ENCODE results near the gene TTC14. TPM values are rescaled to one million over a fixed set of nuclear protein-coding genes. Genes with fewer than 3 reads are reported as not detected.
A peak's percentile ranks its signal among the peaks of the same experiment; 100 is the strongest.

Gene TTC14
- total and polyA plus RNA-seq, 5 donors, result 10.1 to 25.1 (median 23.2) TPM

DNA sequence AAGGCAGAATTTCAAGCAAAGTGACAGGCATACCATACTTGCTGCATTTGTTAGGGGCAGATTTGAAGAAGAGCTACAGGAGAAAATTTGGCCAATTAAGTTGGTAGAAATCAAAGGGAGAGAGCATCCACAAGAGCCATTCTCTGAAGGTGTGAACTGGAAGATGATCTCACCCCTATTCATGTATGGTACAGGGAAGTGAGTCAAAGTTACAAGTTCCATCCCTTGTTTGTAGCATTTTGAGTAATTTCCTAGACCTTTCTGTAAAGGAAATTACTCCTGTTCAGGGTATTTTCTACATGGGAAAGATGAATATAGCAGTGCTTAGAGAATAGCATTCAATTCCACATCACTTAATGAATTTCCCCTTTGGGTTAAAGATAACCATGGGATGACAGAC, 28.4 kb downstream of the TTC14 start:
- ATAC-seq (no peak), DNase-seq (no peak)
- no peak overlapping the region for H3K27ac ChIP-seq (ENCODE audit: low read length)
- no peaks in the 10 kb centered on the region for H3K27me3 ChIP-seq (ENCODE audit: control insufficient read depth, insufficient read depth)
- no peaks in the 10 kb centered on the region for H3K9me3 ChIP-seq (ENCODE audit: control insufficient read depth, low read length)
- H3K4me1 ChIP-seq (ENCODE audit: control insufficient read depth, insufficient read depth, low read length), result no peaks in the 10 kb centered on the region
- intact Hi-C loops (cut with DNase I), result no loop called here
- H3K4me3 ChIP-seq (ENCODE audit: low read length), result no peak overlapping the region

GRCh38 chr3:180631317-180631716, 29.4 kb downstream of the TTC14 start:
- no peaks in the 10 kb centered on the region for H3K27me3 ChIP-seq (ENCODE audit: control insufficient read depth, insufficient read depth)
- DNase-seq, result no peak
- no peaks in the 10 kb centered on the region for H3K9me3 ChIP-seq (ENCODE audit: control insufficient read depth, low read length)
- H3K4me1 ChIP-seq (ENCODE audit: control insufficient read depth, insufficient read depth, low read length), result no peaks in the 10 kb centered on the region
- intact Hi-C loops (cut with DNase I), result no loop called here
- no peak overlapping the region for H3K27ac ChIP-seq (ENCODE audit: low read length)
- no peak overlapping the region for H3K4me3 ChIP-seq (ENCODE audit: low read length)
- ATAC-seq, result no peak
- WGBS, result 91% methylated on average over 3 of the region's 3 CpGs

DNA sequence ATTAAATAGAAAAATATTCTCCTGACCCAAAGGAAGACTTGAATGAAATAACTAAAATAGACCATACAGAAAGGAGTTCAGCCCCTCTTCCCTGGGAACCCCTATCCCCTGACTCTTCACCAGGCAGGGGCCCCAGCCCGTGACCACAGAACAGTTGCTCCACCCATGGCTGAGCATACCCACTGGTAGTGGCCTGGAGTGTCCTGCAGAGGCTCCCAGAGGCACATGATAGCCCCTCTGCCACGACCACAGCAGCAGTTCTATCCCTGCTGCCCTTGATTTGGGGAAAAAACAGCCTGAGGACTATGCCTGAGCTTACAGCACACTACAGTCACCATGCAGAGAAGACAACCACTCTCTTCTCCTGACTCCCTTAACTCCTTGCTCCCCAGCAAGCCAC, 31.8 kb downstream of the TTC14 start:
- DNase-seq, result no peak
- WGBS, result 16% methylated on average over 2 of the region's 2 CpGs
- no peaks in the 10 kb centered on the region for H3K9me3 ChIP-seq (ENCODE audit: control insufficient read depth, low read length)
- H3K27me3 ChIP-seq (ENCODE audit: control insufficient read depth, insufficient read depth), result no peaks in the 10 kb centered on the region
- H3K4me1 ChIP-seq (ENCODE audit: control insufficient read depth, insufficient read depth, low read length), result no peaks in the 10 kb centered on the region
- peak in 1 of 2 donors; percentile 11 for ATAC-seq
- H3K4me3 ChIP-seq (ENCODE audit: low read length), result no peak overlapping the region
- H3K27ac ChIP-seq (ENCODE audit: low read length), result no peak overlapping the region
- intact Hi-C loops (cut with DNase I), result no loop called here

GRCh38 chr3:180640987-180641386, 39.0 kb downstream of the TTC14 start:
- Histone ChIP-seq H3K27me3 (ENCODE audit: control insufficient read depth, insufficient read depth) (no peaks in the 10 kb centered on the region), H3K4me1 (ENCODE audit: control insufficient read depth, insufficient read depth, low read length) (no peaks in the 10 kb centered on the region), H3K9me3 (ENCODE audit: control insufficient read depth, low read length) (no peaks in the 10 kb centered on the region), H3K4me3 (ENCODE audit: low read length) (no peak overlapping the region), H3K27ac (ENCODE audit: low read length) (no peak overlapping the region)
- intact Hi-C loops (cut with DNase I), result no loop called here
- ATAC-seq, result no peak
- no peak for DNase-seq

DNA sequence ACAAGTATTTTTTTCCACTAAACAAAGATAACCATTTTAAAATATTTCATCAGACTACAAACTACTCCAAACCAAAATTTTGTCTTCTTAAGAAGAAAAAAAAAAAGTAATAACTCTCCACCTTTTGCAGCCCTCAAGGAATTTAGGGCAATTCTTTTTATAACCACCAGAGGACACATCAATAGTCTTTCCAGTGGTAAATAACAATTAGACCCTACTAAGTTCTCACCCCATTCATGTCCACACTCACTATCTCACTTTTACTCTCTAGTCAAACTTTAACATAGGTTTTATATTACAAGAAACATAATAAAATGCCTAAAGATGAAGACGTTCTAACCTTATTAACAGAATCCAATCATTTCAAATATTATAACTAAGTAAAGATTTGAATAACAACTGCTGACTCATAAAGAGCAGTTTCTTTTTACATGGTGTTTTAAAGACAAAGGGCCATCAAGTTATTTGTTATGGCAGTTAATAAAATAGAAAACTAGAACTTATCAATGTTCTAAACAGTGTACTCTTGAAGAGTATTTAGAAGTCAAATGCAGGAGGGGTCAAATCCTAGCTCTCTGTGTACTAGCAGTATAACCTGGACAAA, 44.3 kb downstream of the TTC14 start:
- 35% methylated on average over 1 of the region's 1 CpG for WGBS
- no peaks in the 10 kb centered on the region for H3K27me3 ChIP-seq (ENCODE audit: control insufficient read depth, insufficient read depth)
- intact Hi-C loops (cut with DNase I), result no loop called here

DNA sequence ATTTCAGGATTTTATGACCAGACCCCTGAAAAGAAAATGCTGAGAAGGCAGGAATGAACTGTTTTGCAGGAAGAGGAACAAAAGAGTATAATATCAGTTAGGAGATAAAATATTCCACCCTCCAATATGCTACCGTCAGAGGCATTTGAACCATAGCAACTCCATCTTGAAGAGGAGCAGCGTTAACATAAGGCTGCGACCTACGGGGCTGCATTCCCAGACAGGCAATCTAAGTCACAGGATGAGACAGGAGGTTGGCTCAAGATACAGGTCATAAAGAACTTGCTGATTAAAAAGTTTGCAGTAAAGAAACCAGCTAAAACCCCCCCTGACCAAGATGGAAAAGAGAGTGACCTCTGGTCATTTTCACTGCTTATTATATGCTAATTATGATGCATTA, 54.4 kb downstream of the TTC14 start:
- DNase-seq, result no peak
- WGBS, result 34% methylated on average over 4 of the region's 4 CpGs

More for the DNA sequence above, 44.3 kb downstream of the TTC14 start:
- no peaks in the 10 kb centered on the region for H3K9me3 ChIP-seq (ENCODE audit: control insufficient read depth, low read length)
- H3K4me1 ChIP-seq (ENCODE audit: control insufficient read depth, insufficient read depth, low read length), result no peaks in the 10 kb centered on the region
- DNase-seq (no peak), ATAC-seq (no peak)
- H3K4me3 ChIP-seq (ENCODE audit: low read length), result no peak overlapping the region
- no peak overlapping the region for H3K27ac ChIP-seq (ENCODE audit: low read length)

GRCh38 chr3:180657094-180657493, 55.1 kb downstream of the TTC14 start:
- 28% methylated on average over 4 of the region's 4 CpGs for WGBS

More for the DNA sequence above, 54.4 kb downstream of the TTC14 start:
- Histone ChIP-seq H3K9me3 (ENCODE audit: control insufficient read depth, low read length) (no peaks in the 10 kb centered on the region), H3K27me3 (ENCODE audit: control insufficient read depth, insufficient read depth) (no peaks in the 10 kb centered on the region), H3K27ac (ENCODE audit: low read length) (no peak overlapping the region), H3K4me3 (ENCODE audit: low read length) (no peak overlapping the region), H3K4me1 (ENCODE audit: control insufficient read depth, insufficient read depth, low read length) (no peaks in the 10 kb centered on the region)
- intact Hi-C loops (cut with DNase I), result no loop called here
- no peak for ATAC-seq

More at GRCh38 chr3:180657094-180657493, 55.1 kb downstream of the TTC14 start:
- Histone ChIP-seq H3K27ac (ENCODE audit: low read length) (no peak overlapping the region), H3K27me3 (ENCODE audit: control insufficient read depth, insufficient read depth) (no peaks in the 10 kb centered on the region), H3K4me3 (ENCODE audit: low read length) (no peak overlapping the region), H3K9me3 (ENCODE audit: control insufficient read depth, low read length) (no peaks in the 10 kb centered on the region), H3K4me1 (ENCODE audit: control insufficient read depth, insufficient read depth, low read length) (no peaks in the 10 kb centered on the region)
- intact Hi-C loops (cut with DNase I), result no loop called here
- ATAC-seq (no peak), DNase-seq (no peak)

Other genes with a start within 250 kb of the TTC14 start
- gene CCDC39, start 77.3 kb downstream of the TTC14 start, total RNA-seq, result not detected
- gene CCDC39, start 77.3 kb downstream of the TTC14 start, polyA plus RNA-seq, result not detected